Effector memory CD8-positive, alpha-beta T cell (primary cell): ENCODE data around the gene PIP4K2C.
"Not testable (repeated sequence)": the region's sequence is repeated elsewhere in the genome, so short reads cannot be mapped to it uniquely, and the experiment has no call there.

Experiments
- ATAC-seq: fragments of 150-1000 bp; cut with Tn5 transposase; replicated peaks from 2 replicates; pipeline ENCODE4 v1.10.0; 2021; ENCODE audit warnings: mild to moderate bottlenecking, moderate library complexity
- DNase-seq, 3 experiments: peaks; one replicate each; pipeline ENCODE4 v3.0.0; 2021
- H3K27ac Mint-ChIP-seq, 2 donors: one replicate each; pipeline ENCODE4 v1.8.0; 2022; ENCODE audit warnings: mild to moderate bottlenecking in 2 of 2, mixed read lengths in 2 of 2, moderate library complexity in 2 of 2
- H3K27me3 Mint-ChIP-seq, 2 donors: one replicate each; pipeline ENCODE4 v1.8.0; 2022; ENCODE audit warnings: mixed read lengths in 2 of 2
- H3K36me3 Mint-ChIP-seq: one replicate; pipeline ENCODE4 v1.8.0; 2022; ENCODE audit warnings: mild to moderate bottlenecking, moderate library complexity, mixed read lengths; ENCODE audit not compliant: insufficient read depth
- H3K4me1 Mint-ChIP-seq, 2 donors: one replicate each; pipeline ENCODE4 v1.8.0; 2022; ENCODE audit warnings: low read depth in 2 of 2, mixed read lengths in 2 of 2
- H3K4me3 Mint-ChIP-seq, 2 donors: one replicate each; pipeline ENCODE4 v1.8.0; 2022; ENCODE audit warnings: mild to moderate bottlenecking in 2 of 2, mixed read lengths in 2 of 2, moderate library complexity in 2 of 2
- H3K9me3 Mint-ChIP-seq, 2 donors: one replicate each; pipeline ENCODE4 v1.8.0; 2022; ENCODE audit warnings: mixed read lengths in 2 of 2

PIP4K2C gene

GRCh38 chr12:57569858-57570257, 21.1 kb upstream of the PIP4K2C start:
- Mint-ChIP-seq H3K36me3 (peaks cover 3% of the 10 kb centered on the region), H3K4me3 (no peak overlapping the region), H3K4me1 (no peaks in the 10 kb centered on the region), H3K27me3 (peaks cover 14 to 23% of the 10 kb centered on the region in 2 donors), H3K27ac (no peak overlapping the region), H3K9me3 (no peaks in the 10 kb centered on the region)
- DNase-seq (no peak), ATAC-seq (no peak)

GRCh38 chr12:57570438-57570837, 20.6 kb upstream of the PIP4K2C start:
- H3K27me3 Mint-ChIP-seq, result peaks cover 10 to 21% of the 10 kb centered on the region in 2 donors
- H3K9me3 Mint-ChIP-seq, H3K36me3 Mint-ChIP-seq, H3K4me3 Mint-ChIP-seq, DNase-seq, ATAC-seq, H3K4me1 Mint-ChIP-seq, H3K27ac Mint-ChIP-seq: not testable (repeated sequence)

- no peaks in the 10 kb centered on the region for H3K9me3 Mint-ChIP-seq
- H3K36me3 Mint-ChIP-seq, result peaks cover 6% of the 10 kb centered on the region
- H3K4me1 Mint-ChIP-seq, result no peaks in the 10 kb centered on the region
- DNase-seq (no peak), ATAC-seq (no peak)
- no peak overlapping the region for H3K4me3 Mint-ChIP-seq
- peaks cover 10 to 21% of the 10 kb centered on the region in 2 donors for H3K27me3 Mint-ChIP-seq
- no peak overlapping the region for H3K27ac Mint-ChIP-seq
These were observed 18.8 kb upstream of the PIP4K2C start for GRCh38 chr12:57571926-57572762.

- Mint-ChIP-seq H3K27me3 (peaks cover 1% of the 10 kb centered on the region in 2 donors), H3K4me3 (no peak overlapping the region), H3K27ac (no peak overlapping the region), H3K36me3 (peaks cover 6% of the 10 kb centered on the region), H3K9me3 (no peaks in the 10 kb centered on the region), H3K4me1 (no peaks in the 10 kb centered on the region)
- ATAC-seq, result no peak
- no peak for DNase-seq
These were observed 16.2 kb upstream of the PIP4K2C start for GRCh38 chr12:57574795-57575194.

GRCh38 chr12:57575771-57576612, 15.0 kb upstream of the PIP4K2C start:
- ATAC-seq, result no peak
- Mint-ChIP-seq H3K27ac (no peak overlapping the region), H3K27me3 (no peaks in the 10 kb centered on the region)

GRCh38 chr12:57576613-57577160, 14.3 kb upstream of the PIP4K2C start:
- no peak for DNase-seq
- no peaks in the 10 kb centered on the region for H3K27me3 Mint-ChIP-seq
- H3K36me3 Mint-ChIP-seq, result peaks cover 5% of the 10 kb centered on the region
- ATAC-seq, result no peak
- H3K27ac Mint-ChIP-seq, result no peak overlapping the region
- H3K4me1 Mint-ChIP-seq, result no peaks in the 10 kb centered on the region
- no peaks in the 10 kb centered on the region for H3K9me3 Mint-ChIP-seq
- no peak overlapping the region for H3K4me3 Mint-ChIP-seq

More at GRCh38 chr12:57575771-57576612, 15.0 kb upstream of the PIP4K2C start:
- H3K4me3 Mint-ChIP-seq, result no peak overlapping the region
- peaks cover 6% of the 10 kb centered on the region for H3K36me3 Mint-ChIP-seq
- H3K4me1 Mint-ChIP-seq, result no peaks in the 10 kb centered on the region
- no peaks in the 10 kb centered on the region for H3K9me3 Mint-ChIP-seq
- DNase-seq, result no peak

GRCh38 chr12:57577981-57578758, 12.8 kb upstream of the PIP4K2C start:
- H3K4me3 Mint-ChIP-seq, result no peak overlapping the region
- H3K36me3 Mint-ChIP-seq, result peaks cover 2% of the 10 kb centered on the region
- no peak overlapping the region for H3K27ac Mint-ChIP-seq
- H3K9me3 Mint-ChIP-seq, result no peaks in the 10 kb centered on the region
- H3K4me1 Mint-ChIP-seq, result peaks cover under 1 to 2% of the 10 kb centered on the region in 2 donors
- no peak for DNase-seq
- H3K27me3 Mint-ChIP-seq, result peaks cover 3 to 5% of the 10 kb centered on the region in 2 donors
- ATAC-seq, result no peak

GRCh38 chr12:57579011-57579410, 12.0 kb upstream of the PIP4K2C start:
- no peak overlapping the region for H3K27ac Mint-ChIP-seq
- no peaks in the 10 kb centered on the region for H3K9me3 Mint-ChIP-seq
- no peak for DNase-seq
- no peak overlapping the region for H3K4me3 Mint-ChIP-seq
- peaks cover 4 to 5% of the 10 kb centered on the region in 2 donors for H3K4me1 Mint-ChIP-seq
- H3K27me3 Mint-ChIP-seq, result peaks cover 6 to 10% of the 10 kb centered on the region in 2 donors
- H3K36me3 Mint-ChIP-seq, result peaks cover 2% of the 10 kb centered on the region
- ATAC-seq, result no peak

GRCh38 chr12:57579677-57580465, 11.1 kb upstream of the PIP4K2C start:
- ATAC-seq (no peak), DNase-seq (no peak)
- Mint-ChIP-seq H3K4me3 (no peak overlapping the region), H3K27me3 (peaks cover 10% of the 10 kb centered on the region in 2 donors), H3K27ac (no peak overlapping the region), H3K9me3 (no peaks in the 10 kb centered on the region), H3K4me1 (peaks cover 4 to 5% of the 10 kb centered on the region in 2 donors), H3K36me3 (peaks cover 2% of the 10 kb centered on the region)

GRCh38 chr12:57580466-57580795, 10.6 kb upstream of the PIP4K2C start:
- peaks cover 4 to 5% of the 10 kb centered on the region in 2 donors for H3K4me1 Mint-ChIP-seq
- DNase-seq, result no peak
- no peak for ATAC-seq
- H3K27ac Mint-ChIP-seq, result no peak overlapping the region
- H3K4me3 Mint-ChIP-seq, result no peak overlapping the region
- peaks cover 2% of the 10 kb centered on the region for H3K36me3 Mint-ChIP-seq
- peaks cover 10% of the 10 kb centered on the region in 2 donors for H3K27me3 Mint-ChIP-seq
- no peaks in the 10 kb centered on the region for H3K9me3 Mint-ChIP-seq

GRCh38 chr12:57581802-57582201, 9.2 kb upstream of the PIP4K2C start:
- H3K27me3 Mint-ChIP-seq, result peaks cover 10% of the 10 kb centered on the region in 2 donors
- ATAC-seq, result no peak
- no peak overlapping the region for H3K4me3 Mint-ChIP-seq
- no peak overlapping the region for H3K27ac Mint-ChIP-seq
- H3K36me3 Mint-ChIP-seq, result no peaks in the 10 kb centered on the region
- no peaks in the 10 kb centered on the region for H3K9me3 Mint-ChIP-seq
- no peak for DNase-seq
- H3K4me1 Mint-ChIP-seq, result peaks cover 4 to 5% of the 10 kb centered on the region in 2 donors

- DNase-seq (no peak), ATAC-seq (no peak)
- Mint-ChIP-seq H3K27ac (no peak overlapping the region), H3K4me1 (peaks cover 4 to 5% of the 10 kb centered on the region in 2 donors), H3K9me3 (no peaks in the 10 kb centered on the region), H3K4me3 (no peak overlapping the region), H3K36me3 (no peaks in the 10 kb centered on the region), H3K27me3 (peaks cover 10% of the 10 kb centered on the region in 2 donors)
These were observed 8.6 kb upstream of the PIP4K2C start for GRCh38 chr12:57582440-57582839.
